Stomach (tissue), 4 donors: Measurements from ENCODE around the gene PDPN.

Experiments
- CTCF ChIP-seq, 7 experiments: fragments of 450-650 bp in 4 of 7; fragments of 200-600 bp in 3 of 7; sonication (generic) in 3 of 7; IDR thresholded peaks; one replicate each; pipeline ENCODE4 v1.5.1; 2016 to 2019; ENCODE audit warnings: antibody characterized with exemption in 7 of 7, control low read depth in 2 of 7, mild to moderate bottlenecking in 1 of 7
- EP300 ChIP-seq: sonication (generic); formaldehyde crosslinking; IDR thresholded peaks from one replicate; pipeline ENCODE4 v1.6.1; 2017; ENCODE audit warnings: antibody characterized with exemption
- POLR2A ChIP-seq, 4 donors: fragments of 450-650 bp; IDR thresholded peaks; one replicate each; pipeline ENCODE4 v1.6.1; 2016; ENCODE audit warnings: antibody characterized with exemption in 4 of 4, control low read depth in 2 of 4, mild to moderate bottlenecking in 1 of 4, moderate library complexity in 1 of 4

GRCh38 chr1:13666317-13666716, 82.7 kb downstream of the PDPN start:
- TF ChIP-seq CTCF (IDR thresholded peaks at IDR 0.05) (no peak), EP300 (no peak), POLR2A (IDR thresholded peaks at IDR 0.05) (no peak)
